Left colon (tissue), 2 donors: ENCODE results near the gene MMEL1. TPM values are rescaled to one million over a fixed set of nuclear protein-coding genes. Genes with fewer than 3 reads are reported as not detected.
"Not testable (repeated sequence)": the region's sequence is repeated elsewhere in the genome, so short reads cannot be mapped to it uniquely, and the experiment has no call there.

Experiments
- ATAC-seq: fragments of 200-7000 bp; cut with Tn5 transposase; one replicate; pipeline ENCODE4 v1.9.1; 2020; ENCODE audit warnings: mild to moderate bottlenecking, moderate library complexity
- DNase-seq, 2 donors: peaks; one replicate each; pipeline ENCODE4 v3.0.0-alpha.2; 2020
- intact Hi-C, 2 donors: fragments of 100-400 bp; cut with DNase I in 1 of 2; cut with micrococcal nuclease in 1 of 2; formaldehyde crosslinking; loops; one replicate each; pipeline versions ENCODE4 v1.11.2 to v1.14.0; 2022; cut with DNase I, micrococcal nuclease
- total RNA-seq, 2 donors: library from RNA; stranded (reverse); fragmentation: NEBNext Ultra II Directional; extraction: Animal tissue kit (Norgen Biotek cat#: 25700); gene quantifications; one replicate each; pipeline ENCODE4 v1.2.1, GENCODE V29; 2021
- donor health status: DM: no; HTN: no; CAD: no.
- donor health status: DM: yes; HTN: yes; CAD: no.

The MMEL1 gene
- total RNA-seq, 2 donors from 2014 or later = 7.8 to 11.5 TPM

- intact Hi-C loops = no loop called here
- DNase-seq = peak; percentile 71 to 76
- peak; percentile 91 for ATAC-seq
These were observed 1.4 kb downstream of the MMEL1 start for GRCh38 chr1:2631136-2632050.

DNA sequence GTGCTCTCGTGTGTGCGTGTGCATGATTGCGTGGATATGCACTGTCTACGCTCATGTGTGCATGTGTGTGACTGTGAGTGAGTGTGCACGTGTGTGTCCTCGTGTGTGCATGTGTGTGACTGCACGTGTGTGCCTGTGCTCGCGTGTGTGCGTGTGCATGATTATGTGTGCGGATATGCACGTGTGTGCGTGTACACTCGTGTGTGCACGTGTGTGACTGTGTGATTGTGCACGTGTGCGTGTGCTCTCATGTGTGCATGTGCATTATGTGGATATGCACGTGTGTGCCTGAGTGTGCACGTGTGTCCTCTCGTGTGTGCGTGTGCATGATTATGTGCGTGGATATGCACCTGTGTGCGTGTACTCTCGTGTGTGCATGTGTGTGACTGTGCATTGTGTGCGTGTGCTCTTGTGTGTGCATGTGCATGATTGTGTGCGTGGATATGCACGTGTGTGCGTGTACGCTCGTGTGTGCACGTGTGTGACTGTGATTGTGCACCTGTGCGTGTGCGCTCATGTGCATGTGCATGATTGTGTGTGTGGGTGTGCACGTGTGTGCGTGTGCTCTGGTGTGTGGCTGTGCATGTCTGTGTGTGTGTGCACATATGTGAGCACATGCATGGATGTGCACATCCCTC is 2.2 kb downstream of the MMEL1 start:
- intact Hi-C loops = no loop called here
- ATAC-seq (no peak), DNase-seq (no peak)

- ATAC-seq (no peak), DNase-seq (no peak)
- intact Hi-C loops = no loop called here
These were observed 3.0 kb downstream of the MMEL1 start for GRCh38 chr1:2629627-2630497.

- intact Hi-C loops = no loop called here
- ATAC-seq = no peak
- DNase-seq = no peak
These were observed 3.7 kb downstream of the MMEL1 start for GRCh38 chr1:2628933-2629626.

- intact Hi-C loops = no loop called here
- ATAC-seq (no peak), DNase-seq (no peak)
These were observed 4.5 kb downstream of the MMEL1 start for GRCh38 chr1:2628191-2628932.

DNA sequence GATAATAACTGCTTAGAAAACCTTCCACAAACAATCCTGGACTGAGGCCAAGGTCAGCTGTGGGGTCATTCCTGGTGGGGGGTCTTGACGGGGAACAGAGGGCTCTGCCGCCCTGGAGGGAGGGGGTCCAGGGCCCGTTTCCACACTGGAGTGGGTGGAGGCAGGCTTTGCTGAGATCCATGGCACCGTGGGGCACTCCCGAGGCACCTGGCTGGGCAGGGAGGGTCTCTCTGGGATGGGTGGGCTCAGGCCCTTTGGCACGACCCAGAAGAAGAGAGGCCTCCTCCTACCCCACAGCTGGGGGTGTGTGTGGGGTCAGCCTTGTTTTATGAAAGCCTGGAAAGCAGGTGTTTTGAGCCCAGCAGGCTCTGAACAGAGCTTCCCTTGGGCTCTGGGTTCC is 5.1 kb downstream of the MMEL1 start:
- intact Hi-C loops = no loop called here
- ATAC-seq = no peak
- DNase-seq = no peak

DNA sequence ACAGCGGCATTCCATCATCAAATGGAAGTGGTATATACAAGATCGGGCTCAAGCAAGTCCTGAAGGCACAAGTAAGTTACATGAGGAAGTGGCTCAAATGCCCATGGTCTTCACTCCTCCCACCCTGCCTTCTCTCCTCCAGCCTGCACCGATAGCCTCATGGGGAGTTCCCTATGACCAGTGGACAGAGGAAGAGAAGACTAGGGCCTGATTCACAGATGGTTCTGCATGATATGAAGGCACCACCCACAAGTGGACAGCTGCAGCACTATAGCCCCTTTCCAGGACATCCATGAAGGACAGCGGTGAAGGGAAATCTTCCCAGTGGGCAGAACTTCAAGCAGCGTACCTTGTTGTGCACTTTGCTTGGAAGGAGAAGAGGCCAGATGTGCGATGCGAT is 7.1 kb downstream of the MMEL1 start:
- ATAC-seq, intact Hi-C loops: not testable (repeated sequence)

GRCh38 chr1:2625311-2625710 is 7.5 kb downstream of the MMEL1 start:
- no peak for ATAC-seq
- intact Hi-C loops = no loop called here

More for the DNA sequence above, 7.1 kb downstream of the MMEL1 start:
- not testable (repeated sequence) for DNase-seq

DNA sequence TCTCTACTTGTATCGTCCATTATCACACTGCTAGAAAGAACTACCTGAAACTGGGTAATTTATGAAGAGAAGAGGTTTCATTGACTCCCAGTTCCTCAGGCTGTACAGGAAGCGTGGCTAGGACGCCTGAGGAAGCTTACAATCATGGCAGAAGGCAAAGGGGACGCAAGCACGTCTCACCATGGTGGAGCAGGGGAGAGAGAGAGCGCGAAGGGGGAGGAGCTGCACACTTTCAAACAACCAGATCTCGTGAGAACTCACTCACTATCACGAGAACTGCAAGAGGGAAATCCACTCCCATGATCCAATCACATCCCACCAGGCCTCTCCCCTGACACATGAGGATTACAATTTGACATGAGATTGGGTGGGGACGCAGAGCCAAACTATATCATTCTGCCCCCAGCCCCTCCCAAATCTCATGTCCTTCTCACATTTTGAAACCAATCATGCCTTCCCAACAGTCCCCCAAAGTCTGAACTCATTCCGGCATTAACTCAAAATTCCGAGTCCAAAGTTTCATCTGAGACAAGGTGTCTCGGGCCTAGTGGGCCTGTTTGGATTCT is 8.0 kb downstream of the MMEL1 start:
- intact Hi-C loops = no loop called here
- ATAC-seq (no peak), DNase-seq (no peak)

More at GRCh38 chr1:2625311-2625710, 7.5 kb downstream of the MMEL1 start:
- DNase-seq = no peak

DNA sequence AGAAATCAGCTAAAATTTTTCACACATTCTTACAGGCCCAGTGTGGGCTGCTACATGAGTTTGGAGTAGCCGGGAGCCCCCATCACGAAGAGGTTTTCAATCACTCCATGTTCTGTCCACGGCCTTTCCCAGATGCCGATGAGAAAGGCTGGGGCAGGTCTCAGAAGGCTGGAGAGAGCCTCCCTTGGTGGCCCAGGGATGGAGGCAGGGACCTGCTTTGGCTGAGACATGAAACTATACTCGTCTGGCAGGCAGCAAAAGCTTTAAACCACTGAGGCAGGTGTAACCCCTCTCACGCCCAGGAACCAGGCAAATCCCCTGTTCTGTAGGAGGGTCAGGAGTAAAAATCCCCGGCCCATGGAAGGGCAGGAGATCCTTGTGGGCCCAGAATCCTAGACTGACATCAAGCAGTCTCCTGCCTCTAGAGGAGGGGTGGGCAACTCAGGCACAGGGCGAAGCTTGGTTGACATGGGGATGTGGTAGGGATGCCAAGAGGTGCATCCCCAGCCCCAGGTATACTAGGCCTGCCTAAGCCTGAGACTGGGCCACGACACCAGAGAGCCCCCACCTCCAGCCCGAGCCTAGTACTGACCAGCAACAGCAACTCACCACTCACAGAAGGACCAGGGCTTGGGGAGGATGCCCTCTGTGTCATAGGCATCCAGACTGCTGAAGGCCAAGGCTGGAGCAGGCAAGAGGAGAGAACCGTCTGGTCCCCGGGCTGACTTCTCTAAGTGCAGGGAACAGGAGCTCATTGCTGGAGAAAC is 9.1 kb downstream of the MMEL1 start:
- ATAC-seq (no peak), DNase-seq (no peak)
- intact Hi-C loops = no loop called here

GRCh38 chr1:2617971-2618470 is 14.8 kb downstream of the MMEL1 start:
- ATAC-seq (no peak), DNase-seq (no peak)
- intact Hi-C loops = no loop called here

DNA sequence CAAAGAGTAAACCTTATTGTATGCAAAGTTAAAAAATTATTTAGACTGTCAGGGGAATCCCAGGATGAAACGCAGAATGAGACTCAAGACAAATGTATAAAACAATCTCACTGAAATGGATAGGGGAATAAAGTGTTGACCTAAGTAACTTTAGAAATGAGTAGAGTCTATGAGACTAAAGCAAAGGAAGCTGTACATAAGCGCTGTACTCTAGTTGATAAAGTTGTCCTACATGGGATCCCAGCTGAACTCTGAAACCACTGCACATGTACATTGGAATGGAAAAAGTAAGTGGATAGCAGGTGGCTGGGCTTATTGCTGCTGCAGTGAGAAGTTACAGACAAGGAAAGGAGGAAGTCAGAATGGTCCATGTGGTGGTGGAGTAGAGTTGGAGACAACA is 18.7 kb downstream of the MMEL1 start:
- intact Hi-C loops = no loop called here

DNA sequence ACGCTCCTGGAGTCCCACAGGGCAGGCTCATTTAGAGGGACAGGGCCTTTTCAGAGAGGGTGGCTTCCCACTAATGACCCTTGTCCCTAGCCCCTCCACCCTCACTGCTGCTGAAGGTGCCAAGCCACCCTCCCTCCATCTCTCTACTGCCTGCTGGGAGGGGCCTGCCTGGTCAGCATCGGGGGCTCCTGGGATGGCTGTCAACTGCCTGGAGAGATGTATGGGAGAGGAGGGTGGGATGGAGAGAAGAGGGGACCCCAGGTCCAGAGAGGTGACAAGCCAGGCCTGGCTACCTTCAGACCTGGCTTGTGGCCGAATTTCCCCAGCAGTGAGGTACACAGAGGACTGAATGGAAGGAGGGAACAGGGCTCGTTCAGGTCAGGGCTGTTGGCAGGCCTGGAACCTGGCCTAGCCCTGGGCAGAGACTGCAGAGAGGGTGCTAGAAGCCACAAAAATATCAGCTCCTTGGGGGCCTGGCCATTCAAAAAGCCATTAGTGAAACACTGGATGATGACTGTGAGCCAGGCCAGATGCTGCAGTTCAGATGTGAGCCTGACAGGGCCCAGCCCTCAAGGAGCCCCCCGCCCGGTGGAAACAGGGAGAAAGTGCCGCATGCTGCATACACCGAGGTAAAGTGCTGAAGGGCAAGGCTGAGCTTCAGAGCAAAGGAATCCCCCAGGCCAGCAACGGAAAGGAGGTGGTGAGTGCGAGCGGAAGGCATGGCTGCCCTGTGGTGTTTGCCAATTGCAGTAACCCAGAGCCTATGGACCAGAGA is 20.0 kb downstream of the MMEL1 start:
- DNase-seq (no peak), ATAC-seq (no peak)
- intact Hi-C loops = no loop called here

More for the DNA sequence above, 18.7 kb downstream of the MMEL1 start:
- ATAC-seq (no peak), DNase-seq (no peak)

DNA sequence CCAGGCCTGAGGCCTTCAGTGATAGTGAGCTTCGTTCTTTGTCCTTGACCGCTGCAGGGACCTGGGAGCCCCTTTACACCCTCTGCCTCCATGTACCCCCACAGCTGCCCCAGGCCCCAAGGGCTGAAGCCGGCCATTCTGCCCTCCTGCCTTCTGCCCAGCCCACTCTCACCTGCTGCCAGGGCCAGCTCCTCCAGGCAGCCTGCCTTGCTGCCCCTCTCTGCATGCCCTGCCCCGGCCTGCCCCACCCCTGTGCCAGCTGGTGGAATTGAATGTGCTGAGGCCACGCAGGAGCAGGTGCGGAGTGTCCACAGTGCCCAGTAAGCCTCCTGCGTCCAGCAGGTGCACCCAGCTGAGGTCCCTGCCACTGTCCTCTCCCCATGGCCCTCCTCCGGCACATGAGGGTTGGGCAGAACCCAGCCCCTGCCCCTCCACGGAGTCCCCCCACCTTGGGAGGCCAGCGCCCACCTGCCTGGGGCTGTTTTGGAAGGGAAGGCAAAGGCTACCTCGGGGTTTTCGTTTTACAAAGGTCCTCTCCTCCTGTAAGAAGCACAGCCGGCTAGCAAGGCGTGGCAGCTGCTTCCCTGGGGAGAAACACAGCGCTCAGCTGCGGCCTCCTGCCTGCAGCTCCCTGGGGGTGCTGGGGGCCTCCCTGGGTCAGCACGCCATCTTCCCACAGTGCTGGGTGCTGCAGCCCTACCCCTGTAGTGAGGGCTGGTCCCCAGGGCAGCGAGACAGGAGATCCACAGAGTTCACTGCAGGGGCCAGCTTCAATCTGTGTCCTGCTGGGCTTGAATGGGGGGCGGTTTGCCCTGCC is 21.0 kb downstream of the MMEL1 start:
- DNase-seq = peak; percentile 8 to 24
- intact Hi-C loops = no loop called here
- ATAC-seq = no peak

- peak; percentile 98 for ATAC-seq
- peak; percentile 81 to 85 for DNase-seq
- intact Hi-C loops = no loop called here
These were observed 21.8 kb downstream of the MMEL1 start for GRCh38 chr1:2611031-2611501.
